A673 (cell line): ENCODE results near the gene FPGS. TPM values are rescaled to one million over a fixed set of nuclear protein-coding genes. Genes with fewer than 3 reads are reported as not detected.

Experiments
- BruUV-seq: library from RNA; stranded (reverse); fragments of 400-500 nt; replicated peaks from 2 replicates; lab custom pipeline; 2021; lab: Mats Ljungman, UMichigan
- CTCF ChIA-PET: fragments of 300-600 bp; sonication (Branson Sonifier 250); formaldehyde crosslinking; loops from one replicate; lab custom pipeline; 2022; ENCODE audit warnings: antibody characterized with exemption; lab: Charles Lee
- POLR2A ChIA-PET: fragments of 300-600 bp; sonication (Branson Sonifier 250); formaldehyde crosslinking; loops from one replicate; lab custom pipeline; 2022; ENCODE audit warnings: antibody characterized with exemption; ENCODE audit not compliant: low non-redundant PET; lab: Charles Lee
- DNase-seq: peaks from one replicate; pipeline ENCODE4 v3.0.0-alpha.2; 2015; ENCODE audit warnings: low spot score
- H3K27ac ChIP-seq: fragments of 200-600 bp; sonication (generic); 2 replicates; pipeline ENCODE4 v1.5.1; 2016; ENCODE audit warnings: mixed run types, low read depth, mild to moderate bottlenecking, mixed read lengths, antibody characterized with exemption, low read length; ENCODE audit not compliant: poor library complexity, severe bottlenecking
- H3K27me3 ChIP-seq: fragments of 200-600 bp; sonication (generic); replicated peaks from 2 replicates; pipeline ENCODE4 v1.6.1; 2017; ENCODE audit warnings: mixed run types, low read depth, mild to moderate bottlenecking, mixed read lengths, antibody characterized with exemption, low read length; ENCODE audit not compliant: insufficient read depth, poor library complexity
- H3K36me3 ChIP-seq: fragments of 200-600 bp; sonication (generic); 2 replicates; pipeline ENCODE4 v1.6.1; 2016; ENCODE audit warnings: mixed run types, mild to moderate bottlenecking, mixed read lengths, antibody characterized with exemption, low read length; ENCODE audit not compliant: insufficient read depth, poor library complexity, severe bottlenecking
- H3K4me1 ChIP-seq: fragments of 200-600 bp; sonication (generic); 2 replicates; pipeline ENCODE4 v1.6.1; 2017; ENCODE audit warnings: mixed run types, mild to moderate bottlenecking, mixed read lengths, antibody characterized with exemption, low read length; ENCODE audit not compliant: insufficient read depth, poor library complexity, severe bottlenecking
- H3K4me3 ChIP-seq: fragments of 200-600 bp; sonication (generic); 2 replicates; pipeline ENCODE4 v1.5.1; 2016; ENCODE audit warnings: low read depth, mixed run types, mild to moderate bottlenecking, mixed read lengths, low read length; ENCODE audit not compliant: poor library complexity, severe bottlenecking
- H3K9me3 ChIP-seq: fragments of 200-600 bp; sonication (generic); 2 replicates; pipeline ENCODE4 v1.6.1; 2016; ENCODE audit warnings: mixed run types, low read depth, mild to moderate bottlenecking, mixed read lengths, antibody characterized with exemption, low read length; ENCODE audit not compliant: poor library complexity, severe bottlenecking
- CTCF ChIP-seq: fragments of 300-800, 200-600 bp; sonication (generic); conservative IDR thresholded peaks from 2 replicates; pipeline ENCODE4 v1.5.1; 2017; ENCODE audit warnings: low read depth, mild to moderate bottlenecking, antibody characterized with exemption, low read length, moderate library complexity, mixed read lengths
- EZH2 ChIP-seq: fragments of 200-600 bp; sonication (generic); IDR thresholded peaks from 2 replicates; pipeline ENCODE4 v1.6.1; 2017; ENCODE audit warnings: borderline replicate concordance, low read depth, mild to moderate bottlenecking, mixed read lengths, antibody characterized with exemption, low read length; ENCODE audit not compliant: poor library complexity, severe bottlenecking
- intact Hi-C: fragments of 100-400 bp; cut with micrococcal nuclease; formaldehyde crosslinking; loops from one replicate; pipeline ENCODE4 v1.10.0; 2022; ENCODE audit not compliant: unreplicated experiment
- total RNA-seq: library from RNA; stranded (reverse); gene quantifications from 2 replicates; pipeline ENCODE4 v1.2.3, GENCODE V29; 2021

FPGS gene
- total RNA-seq, 1 experiment from 2014 or later = 74.9 TPM

DNA sequence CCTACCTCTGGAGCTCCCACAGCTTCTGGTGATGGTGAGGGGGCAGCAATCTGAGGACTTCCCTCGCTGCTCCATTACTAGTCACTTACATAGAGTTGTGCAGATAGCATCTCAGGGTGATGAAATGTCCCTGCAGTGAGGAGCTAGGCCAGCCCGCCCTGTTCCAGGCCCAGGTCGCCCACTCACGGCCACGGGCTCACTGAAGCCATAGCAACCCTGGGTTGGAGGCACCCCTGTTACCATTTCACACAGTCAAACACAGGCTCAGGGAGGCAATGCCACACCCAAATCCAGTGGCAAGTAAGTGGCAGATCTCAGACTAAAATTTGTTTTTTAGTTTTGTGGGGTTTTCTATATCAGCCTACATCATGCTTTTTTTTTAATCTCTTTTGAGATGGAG, 43.8 kb upstream of the FPGS start:
- intact Hi-C loops = no loop called here
- CTCF ChIA-PET = no interaction called here
- POLR2A ChIA-PET = no interaction called here
- no peak overlapping the region for H3K27ac ChIP-seq
- no peak overlapping the region for H3K4me3 ChIP-seq
- BruUV-seq = no TSS peak
- H3K27me3 ChIP-seq = peaks cover 26% of the 10 kb centered on the region
- TF ChIP-seq EZH2 (no peak), CTCF (no peak)
- no peaks in the 10 kb centered on the region for H3K36me3 ChIP-seq
- no peak for DNase-seq
- no peaks in the 10 kb centered on the region for H3K9me3 ChIP-seq
- peaks cover 3% of the 10 kb centered on the region for H3K4me1 ChIP-seq

- Histone ChIP-seq H3K9me3 (no peaks in the 10 kb centered on the region), H3K4me1 (no peaks in the 10 kb centered on the region), H3K27me3 (peaks cover 4% of the 10 kb centered on the region), H3K27ac (no peak overlapping the region), H3K36me3 (no peaks in the 10 kb centered on the region), H3K4me3 (no peak overlapping the region)
- intact Hi-C loops = no loop called here
- CTCF ChIA-PET = no interaction called here
- TF ChIP-seq EZH2 = no peak
- no peak for TF ChIP-seq CTCF
- DNase-seq = no peak
- BruUV-seq = no TSS peak
- POLR2A ChIA-PET = no interaction called here
Measured at GRCh38 chr9:127761061-127761460, 41.6 kb upstream of the FPGS start.

- Histone ChIP-seq H3K36me3 (no peaks in the 10 kb centered on the region), H3K27me3 (no peaks in the 10 kb centered on the region), H3K4me1 (no peaks in the 10 kb centered on the region), H3K9me3 (no peaks in the 10 kb centered on the region), H3K4me3 (no peak overlapping the region), H3K27ac (no peak overlapping the region)
- no TSS peak for BruUV-seq
- DNase-seq = no peak
- CTCF ChIA-PET = no interaction called here
- intact Hi-C loops = no loop called here
- no peak for TF ChIP-seq EZH2
- TF ChIP-seq CTCF = no peak
- POLR2A ChIA-PET = no interaction called here
Measured at GRCh38 chr9:127761491-127761956, 41.2 kb upstream of the FPGS start.
